ENCODE results near the gene ASB3. TPM values are rescaled to one million over a fixed set of nuclear protein-coding genes. Genes with fewer than 3 reads are reported as not detected.

The ASB3 gene
- polyA plus RNA-seq, 1 donor (not counting 4 experiments of a cell fraction or from before 2014, with no cell fraction given) = 16.6 TPM

DNA sequence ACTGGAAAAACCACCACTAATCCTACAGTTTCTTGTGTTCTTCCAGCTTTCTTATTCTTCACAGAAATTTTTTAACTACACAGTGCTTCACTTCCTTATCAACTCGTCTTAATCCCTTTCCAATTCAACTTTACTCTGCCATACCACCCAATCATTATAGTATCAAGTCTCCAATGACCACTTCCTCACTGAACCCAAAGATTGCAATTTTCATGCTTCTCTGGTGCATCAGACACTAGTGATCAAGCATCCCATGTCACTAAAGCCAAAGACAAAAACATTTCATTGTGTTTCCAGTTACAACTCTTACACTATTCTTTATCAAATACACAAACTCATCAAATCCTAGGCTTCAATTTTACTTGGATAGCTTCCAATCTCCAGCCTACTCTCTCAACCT lies 9.6 kb downstream of the ASB3 start:
- Histone ChIP-seq H3K79me2 (ENCODE audit: control insufficient read depth, insufficient read depth, low read length) (peaks cover 17% of the 10 kb centered on the region), H3K9ac (ENCODE audit: control insufficient read depth, extremely low read depth, insufficient read depth, low read length) (no peak overlapping the region), H3K9me1 (ENCODE audit: control insufficient read depth, extremely low read depth, insufficient read depth, low read length) (no peaks in the 10 kb centered on the region), H3K4me1 (ENCODE audit: control insufficient read depth, extremely low read depth, insufficient read depth, low read length) (no peaks in the 10 kb centered on the region), H2AFZ (ENCODE audit: control insufficient read depth, low read length) (no peak overlapping the region), H3K4me3 (ENCODE audit: control insufficient read depth in 2 of 3, extremely low read depth in 1 of 3, insufficient read depth in 2 of 3, low read depth in 1 of 3, low read length in 3 of 3) (no peak overlapping the region), H3K27me3 (ENCODE audit: control insufficient read depth, extremely low read depth, insufficient read depth, low read length) (no peaks in the 10 kb centered on the region), H4K20me1 (ENCODE audit: control insufficient read depth, extremely low read depth, insufficient read depth, low read length) (no peaks in the 10 kb centered on the region), H3K4me2 (ENCODE audit: control insufficient read depth, extremely low read depth, insufficient read depth, low read depth, low read length) (no peak overlapping the region), H3K9me3 (ENCODE audit: control insufficient read depth, low read depth, low read length) (no peaks in the 10 kb centered on the region), H3K36me3 (ENCODE audit: control insufficient read depth in 2 of 2, extremely low read depth in 1 of 2, insufficient read depth in 2 of 2, low read length in 2 of 2) (peaks cover 0 to 3% of the 10 kb centered on the region in 2 experiments), H3K27ac (ENCODE audit: control insufficient read depth, insufficient read depth, low read length) (no peak overlapping the region)
- DNase-seq (ENCODE audit: low read depth, low spot score) (no peak), FAIRE-seq (no peak)
- TF ChIP-seq EZH2 (IDR thresholded peaks at IDR 0.05; ENCODE audit: low read length) = no peak
- TF ChIP-seq, protein P1, sequence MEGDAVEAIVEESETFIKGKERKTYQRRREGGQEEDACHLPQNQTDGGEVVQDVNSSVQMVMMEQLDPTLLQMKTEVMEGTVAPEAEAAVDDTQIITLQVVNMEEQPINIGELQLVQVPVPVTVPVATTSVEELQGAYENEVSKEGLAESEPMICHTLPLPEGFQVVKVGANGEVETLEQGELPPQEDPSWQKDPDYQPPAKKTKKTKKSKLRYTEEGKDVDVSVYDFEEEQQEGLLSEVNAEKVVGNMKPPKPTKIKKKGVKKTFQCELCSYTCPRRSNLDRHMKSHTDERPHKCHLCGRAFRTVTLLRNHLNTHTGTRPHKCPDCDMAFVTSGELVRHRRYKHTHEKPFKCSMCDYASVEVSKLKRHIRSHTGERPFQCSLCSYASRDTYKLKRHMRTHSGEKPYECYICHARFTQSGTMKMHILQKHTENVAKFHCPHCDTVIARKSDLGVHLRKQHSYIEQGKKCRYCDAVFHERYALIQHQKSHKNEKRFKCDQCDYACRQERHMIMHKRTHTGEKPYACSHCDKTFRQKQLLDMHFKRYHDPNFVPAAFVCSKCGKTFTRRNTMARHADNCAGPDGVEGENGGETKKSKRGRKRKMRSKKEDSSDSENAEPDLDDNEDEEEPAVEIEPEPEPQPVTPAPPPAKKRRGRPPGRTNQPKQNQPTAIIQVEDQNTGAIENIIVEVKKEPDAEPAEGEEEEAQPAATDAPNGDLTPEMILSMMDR (optimal IDR thresholded peaks at IDR 0.05 in 1 of 3, IDR thresholded peaks at IDR 0.05 in 1 of 3, conservative IDR thresholded peaks at IDR 0.05 in 1 of 3; ENCODE audit: extremely low read depth in 1 of 3, insufficient read depth in 2 of 3, low read length in 3 of 3) = no peak
- dilution Hi-C loops (cut with MboI; ENCODE audit: extremely low pct_ligation_motif_present, low sequenced_read_pairs) = no loop called here

DNA sequence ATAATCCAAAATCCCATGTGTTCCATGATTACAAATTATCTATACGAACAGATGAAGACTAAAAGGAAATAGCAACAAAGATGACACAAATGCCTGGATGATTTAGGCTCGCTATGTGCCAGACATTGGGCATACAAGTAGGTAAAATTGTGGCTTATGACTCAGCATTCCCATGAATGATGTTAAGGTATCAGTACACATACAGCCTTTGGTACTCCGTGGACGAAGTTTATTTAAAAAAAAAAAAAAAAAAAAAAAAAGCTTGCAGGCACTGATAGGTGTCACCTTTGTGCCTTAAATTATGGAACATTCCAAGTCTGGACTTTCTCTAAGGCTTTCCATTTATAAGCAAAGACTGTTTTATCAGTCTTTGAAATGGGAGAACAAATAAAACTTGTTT lies 16.5 kb downstream of the ASB3 start:
- H4K20me1 ChIP-seq (ENCODE audit: control insufficient read depth, extremely low read depth, insufficient read depth, low read length) = no peaks in the 10 kb centered on the region
- no peak overlapping the region for H3K4me2 ChIP-seq (ENCODE audit: control insufficient read depth, extremely low read depth, insufficient read depth, low read depth, low read length)
- no peak overlapping the region for H3K27ac ChIP-seq (ENCODE audit: control insufficient read depth, insufficient read depth, low read length)
- no peak overlapping the region for H3K9ac ChIP-seq (ENCODE audit: control insufficient read depth, extremely low read depth, insufficient read depth, low read length)
- H3K9me3 ChIP-seq (ENCODE audit: control insufficient read depth, low read depth, low read length) = no peaks in the 10 kb centered on the region
- H3K27me3 ChIP-seq (ENCODE audit: control insufficient read depth, extremely low read depth, insufficient read depth, low read length) = no peaks in the 10 kb centered on the region
- no peak overlapping the region for H2AFZ ChIP-seq (ENCODE audit: control insufficient read depth, low read length)
- DNase-seq (ENCODE audit: low read depth, low spot score) = no peak
- H3K9me1 ChIP-seq (ENCODE audit: control insufficient read depth, extremely low read depth, insufficient read depth, low read length) = no peaks in the 10 kb centered on the region
- dilution Hi-C loops (cut with MboI; ENCODE audit: extremely low pct_ligation_motif_present, low sequenced_read_pairs) = no loop called here
- no peak for TF ChIP-seq EZH2 (IDR thresholded peaks at IDR 0.05; ENCODE audit: low read length)
- TF ChIP-seq, protein P1 (optimal IDR thresholded peaks at IDR 0.05 in 1 of 3, IDR thresholded peaks at IDR 0.05 in 1 of 3, conservative IDR thresholded peaks at IDR 0.05 in 1 of 3; ENCODE audit: extremely low read depth in 1 of 3, insufficient read depth in 2 of 3, low read length in 3 of 3) = no peak
- H3K36me3 ChIP-seq (ENCODE audit: control insufficient read depth in 2 of 2, extremely low read depth in 1 of 2, insufficient read depth in 2 of 2, low read length in 2 of 2) = peaks cover 0 to 3% of the 10 kb centered on the region in 2 experiments
- H3K79me2 ChIP-seq (ENCODE audit: control insufficient read depth, insufficient read depth, low read length) = peaks cover 26% of the 10 kb centered on the region
- FAIRE-seq = no peak
- no peak overlapping the region for H3K4me3 ChIP-seq (ENCODE audit: control insufficient read depth in 2 of 3, extremely low read depth in 1 of 3, insufficient read depth in 2 of 3, low read depth in 1 of 3, low read length in 3 of 3)
- H3K4me1 ChIP-seq (ENCODE audit: control insufficient read depth, extremely low read depth, insufficient read depth, low read length) = peaks cover 9% of the 10 kb centered on the region

Data from keratinocyte (primary cell).